ENCODE results near the gene DNAL1. TPM values are rescaled to one million over a fixed set of nuclear protein-coding genes. Genes with fewer than 3 reads are reported as not detected.
A peak's percentile ranks its signal among the peaks of the same experiment; 100 is the strongest.

The DNAL1 gene
- total and polyA plus RNA-seq, 2 of the 13 experiments (the other 11 are each of a cell fraction or from before 2014, with no cell fraction given), result 1.4 to 13.3 TPM

GRCh38 chr14:73633116-73634010 lies 11.4 kb upstream of the DNAL1 start (continued):
- TF ChIP-seq STAT6 (CRISPR knock-in tag; IDR thresholded peaks at IDR 0.05; ENCODE audit: borderline replicate concordance), result no peak
- TF ChIP-seq, protein P1, sequence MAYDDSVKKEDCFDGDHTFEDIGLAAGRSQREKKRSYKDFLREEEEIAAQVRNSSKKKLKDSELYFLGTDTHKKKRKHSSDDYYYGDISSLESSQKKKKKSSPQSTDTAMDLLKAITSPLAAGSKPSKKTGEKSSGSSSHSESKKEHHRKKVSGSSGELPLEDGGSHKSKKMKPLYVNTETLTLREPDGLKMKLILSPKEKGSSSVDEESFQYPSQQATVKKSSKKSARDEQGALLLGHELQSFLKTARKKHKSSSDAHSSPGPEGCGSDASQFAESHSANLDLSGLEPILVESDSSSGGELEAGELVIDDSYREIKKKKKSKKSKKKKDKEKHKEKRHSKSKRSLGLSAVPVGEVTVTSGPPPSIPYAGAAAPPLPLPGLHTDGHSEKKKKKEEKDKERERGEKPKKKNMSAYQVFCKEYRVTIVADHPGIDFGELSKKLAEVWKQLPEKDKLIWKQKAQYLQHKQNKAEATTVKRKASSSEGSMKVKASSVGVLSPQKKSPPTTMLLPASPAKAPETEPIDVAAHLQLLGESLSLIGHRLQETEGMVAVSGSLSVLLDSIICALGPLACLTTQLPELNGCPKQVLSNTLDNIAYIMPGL (CRISPR knock-in tag; IDR thresholded peaks at IDR 0.05; ENCODE audit: borderline replicate concordance in 1 of 2, low read depth in 1 of 2), result peak; percentile 68 to 69; a peak in 3 of 4 replicates
- no peak for TF ChIP-seq ZC3H13 (CRISPR knock-in tag; IDR thresholded peaks at IDR 0.05)
- no peak for TF ChIP-seq KDM6A (CRISPR knock-in tag; IDR thresholded peaks at IDR 0.05; ENCODE audit: low read depth)
- TF ChIP-seq, protein P2, sequence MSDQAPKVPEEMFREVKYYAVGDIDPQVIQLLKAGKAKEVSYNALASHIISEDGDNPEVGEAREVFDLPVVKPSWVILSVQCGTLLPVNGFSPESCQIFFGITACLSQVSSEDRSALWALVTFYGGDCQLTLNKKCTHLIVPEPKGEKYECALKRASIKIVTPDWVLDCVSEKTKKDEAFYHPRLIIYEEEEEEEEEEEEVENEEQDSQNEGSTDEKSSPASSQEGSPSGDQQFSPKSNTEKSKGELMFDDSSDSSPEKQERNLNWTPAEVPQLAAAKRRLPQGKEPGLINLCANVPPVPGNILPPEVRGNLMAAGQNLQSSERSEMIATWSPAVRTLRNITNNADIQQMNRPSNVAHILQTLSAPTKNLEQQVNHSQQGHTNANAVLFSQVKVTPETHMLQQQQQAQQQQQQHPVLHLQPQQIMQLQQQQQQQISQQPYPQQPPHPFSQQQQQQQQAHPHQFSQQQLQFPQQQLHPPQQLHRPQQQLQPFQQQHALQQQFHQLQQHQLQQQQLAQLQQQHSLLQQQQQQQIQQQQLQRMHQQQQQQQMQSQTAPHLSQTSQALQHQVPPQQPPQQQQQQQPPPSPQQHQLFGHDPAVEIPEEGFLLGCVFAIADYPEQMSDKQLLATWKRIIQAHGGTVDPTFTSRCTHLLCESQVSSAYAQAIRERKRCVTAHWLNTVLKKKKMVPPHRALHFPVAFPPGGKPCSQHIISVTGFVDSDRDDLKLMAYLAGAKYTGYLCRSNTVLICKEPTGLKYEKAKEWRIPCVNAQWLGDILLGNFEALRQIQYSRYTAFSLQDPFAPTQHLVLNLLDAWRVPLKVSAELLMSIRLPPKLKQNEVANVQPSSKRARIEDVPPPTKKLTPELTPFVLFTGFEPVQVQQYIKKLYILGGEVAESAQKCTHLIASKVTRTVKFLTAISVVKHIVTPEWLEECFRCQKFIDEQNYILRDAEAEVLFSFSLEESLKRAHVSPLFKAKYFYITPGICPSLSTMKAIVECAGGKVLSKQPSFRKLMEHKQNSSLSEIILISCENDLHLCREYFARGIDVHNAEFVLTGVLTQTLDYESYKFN (CRISPR knock-in tag; conservative IDR thresholded peaks at IDR 0.05), result no peak
- TF ChIP-seq ZNF3 (CRISPR knock-in tag; IDR thresholded peaks at IDR 0.05), result no peak
- no peak for TF ChIP-seq ZBTB1 (CRISPR knock-in tag; IDR thresholded peaks at IDR 0.05; ENCODE audit: borderline replicate concordance)
- no peak for TF ChIP-seq ZNF292 (CRISPR knock-in tag; IDR thresholded peaks at IDR 0.05; ENCODE audit: borderline replicate concordance, low read depth)
- TF ChIP-seq RELA (CRISPR knock-in tag; IDR thresholded peaks at IDR 0.05), result no peak
- no peak for TF ChIP-seq ZNF446 (CRISPR knock-in tag; IDR thresholded peaks at IDR 0.05)
- 0 out of 2 replicates have a peak, but pooled peaks have one; percentile 27 for TF ChIP-seq PHF8 (CRISPR knock-in tag; IDR thresholded peaks at IDR 0.05)
- TF ChIP-seq TEF (CRISPR knock-in tag; IDR thresholded peaks at IDR 0.05), result no peak
- peak; percentile 66 for TF ChIP-seq ZNF781 (CRISPR knock-in tag; IDR thresholded peaks at IDR 0.05; ENCODE audit: borderline replicate concordance, not compliant biosample characterization)
- TF ChIP-seq SMARCC2 (IDR thresholded peaks at IDR 0.05), result no peak
- TF ChIP-seq ZNF773 (CRISPR knock-in tag; IDR thresholded peaks at IDR 0.05; ENCODE audit: borderline replicate concordance), result no peak
- TF ChIP-seq ZNF251 (CRISPR knock-in tag; IDR thresholded peaks at IDR 0.05), result no peak
- TF ChIP-seq JDP2 (CRISPR knock-in tag; IDR thresholded peaks at IDR 0.05; ENCODE audit: borderline replicate concordance), result no peak
- TF ChIP-seq GABPB1 (CRISPR knock-in tag; IDR thresholded peaks at IDR 0.05), result peak; percentile 57; the same call in 1 of the 2 replicates
- peak; percentile 36; the same call in 1 of the 2 replicates for TF ChIP-seq ZNF501 (CRISPR knock-in tag; IDR thresholded peaks at IDR 0.05)

All from HepG2 (cell line).